Measurements from ENCODE around the gene RFPL2.

RFPL2 gene

DNA sequence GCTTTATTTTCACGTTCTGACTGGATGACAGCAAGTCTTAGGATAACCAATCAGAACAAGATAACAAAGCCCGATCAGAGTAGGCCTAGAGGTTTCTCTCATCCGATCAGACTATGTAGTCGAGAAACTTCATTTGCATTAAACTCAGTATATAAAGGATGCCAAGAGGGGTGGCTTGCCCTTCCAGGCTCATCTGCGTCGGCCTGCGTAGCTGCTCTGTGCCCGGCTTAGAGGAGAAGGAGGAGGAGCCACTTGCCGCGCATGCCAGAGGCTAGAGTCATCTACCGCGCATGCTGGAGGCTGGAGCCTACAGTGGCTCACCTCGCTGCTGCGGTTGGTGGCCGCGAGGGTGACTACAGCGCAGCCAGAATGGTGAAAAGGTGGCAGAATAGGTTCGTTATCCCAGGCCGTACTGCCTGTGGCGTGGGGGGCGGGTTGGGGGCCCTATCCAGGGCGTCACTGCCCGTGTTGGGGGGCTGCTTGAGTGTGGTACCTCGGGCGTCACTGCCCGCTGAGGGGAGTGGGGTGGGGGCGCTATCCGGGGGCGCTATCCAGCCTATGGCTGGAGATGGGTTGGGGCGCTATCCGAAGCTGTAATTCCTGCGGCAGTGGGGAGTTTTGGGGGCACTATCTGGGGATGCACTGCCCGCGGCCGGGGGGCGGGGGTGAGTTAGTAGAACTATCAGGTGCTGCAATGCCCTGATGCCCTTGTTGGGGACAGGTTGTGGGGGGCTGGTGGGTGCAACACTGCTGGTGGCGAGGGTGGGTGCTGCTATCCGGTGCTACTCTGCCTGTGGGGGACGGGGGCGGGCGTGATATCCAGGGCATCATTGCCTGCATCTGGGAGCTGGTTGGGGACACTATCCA lies at the start of gene RFPL2:
TSS of gene RFPL2 (minus strand) at position 218 of the 867 bp plus-strand sequence. CDS start 2,622 bp downstream, outside the sequence.
- DNase-seq: peak; percentile 93

DNA sequence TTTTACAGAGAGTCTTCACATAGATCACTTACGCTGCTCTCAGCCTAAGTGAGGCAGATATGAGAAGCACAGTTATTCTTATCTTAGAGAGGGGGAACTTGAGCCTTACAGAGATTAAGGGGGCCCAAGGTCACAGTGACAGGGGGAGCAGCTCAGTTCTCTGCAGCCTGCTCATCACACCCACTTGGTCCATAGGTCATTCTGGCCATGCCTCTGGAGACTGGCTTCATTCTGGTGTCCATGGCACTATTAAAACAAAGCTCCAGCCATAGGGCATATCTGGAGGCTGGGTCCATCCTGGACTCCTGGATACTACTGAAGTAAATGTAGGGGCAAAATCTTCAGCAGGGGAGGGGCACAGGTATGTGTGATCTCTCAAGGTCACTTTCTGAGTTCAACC lies 44.4 kb upstream of the RFPL2 start:
- DNase-seq: no peak

DNA sequence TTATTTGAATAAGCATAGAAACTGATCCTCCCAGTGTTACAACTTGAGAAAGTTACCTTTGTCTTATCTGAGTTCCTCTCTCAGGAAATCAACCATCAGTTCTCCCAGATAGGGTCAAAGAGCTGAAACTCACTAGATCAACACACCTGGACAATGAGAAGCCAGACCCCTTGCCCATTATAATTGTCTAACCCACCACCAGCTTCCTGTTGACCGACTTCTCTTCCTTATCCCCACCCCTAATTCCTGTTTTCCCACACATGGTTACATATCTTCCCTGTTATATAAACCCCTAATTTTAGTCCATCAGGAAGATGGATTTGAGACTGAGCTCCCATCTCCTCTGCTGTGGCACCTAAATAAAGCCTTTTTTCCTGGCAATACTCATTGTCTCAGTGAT lies 43.4 kb upstream of the RFPL2 start:
- no peak for DNase-seq

DNA sequence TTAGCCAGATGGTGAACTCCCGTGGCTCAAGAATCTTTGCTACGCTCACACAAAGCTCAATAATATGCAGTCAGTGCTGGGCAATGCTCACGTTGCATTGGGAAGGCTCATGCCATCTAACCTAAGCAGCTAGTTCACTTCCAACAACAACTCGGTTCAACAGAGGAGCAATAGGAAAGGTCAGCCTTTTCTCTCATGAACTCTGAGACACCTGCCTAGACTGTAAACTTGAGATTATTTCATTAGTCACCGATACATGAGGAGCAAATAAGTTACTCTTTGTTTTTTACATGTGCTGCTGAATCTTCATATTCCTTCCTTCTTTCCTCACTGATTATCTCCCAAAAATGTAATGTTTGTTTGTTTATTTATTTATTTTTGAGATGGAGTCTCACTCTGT lies 41.3 kb upstream of the RFPL2 start:
- no peak for DNase-seq

DNA sequence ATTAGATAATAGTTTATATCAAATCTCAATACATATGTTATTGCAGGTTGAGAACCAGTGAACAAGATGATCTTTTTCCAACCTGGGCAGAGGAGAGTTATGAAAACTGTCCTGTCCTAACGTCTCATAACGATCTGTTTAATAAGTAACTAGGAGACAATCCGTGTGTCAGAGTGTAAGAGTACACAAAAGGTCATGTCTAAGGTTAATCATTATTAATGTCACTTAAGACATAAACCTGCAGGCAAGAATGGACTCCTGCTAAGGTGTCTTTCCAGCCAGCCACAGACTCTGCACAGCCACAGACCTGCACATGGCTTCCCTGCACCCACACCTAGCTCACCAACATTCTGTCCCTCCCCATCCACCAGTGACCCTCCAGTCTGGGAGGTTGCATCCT lies 40.2 kb upstream of the RFPL2 start:
- DNase-seq: no peak

DNA sequence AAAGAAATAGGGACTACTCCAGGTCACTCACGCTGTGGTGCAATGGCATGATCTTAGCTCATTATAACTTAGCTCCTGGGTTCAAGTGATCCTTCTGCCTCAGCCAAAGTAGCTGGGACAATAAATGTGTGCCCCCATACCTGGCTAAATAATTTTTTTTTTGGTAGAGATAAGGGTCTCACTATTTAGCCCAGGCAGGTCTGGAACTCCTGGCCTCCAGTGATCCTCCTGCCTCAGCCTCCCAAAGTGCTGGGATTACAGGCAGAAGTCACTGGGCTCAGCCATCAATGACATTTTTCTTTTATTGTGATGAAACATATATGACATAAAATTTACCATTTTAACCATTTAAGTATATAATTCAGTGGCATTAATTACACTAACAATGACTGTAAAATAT lies 39.7 kb upstream of the RFPL2 start:
- no peak for DNase-seq

DNA sequence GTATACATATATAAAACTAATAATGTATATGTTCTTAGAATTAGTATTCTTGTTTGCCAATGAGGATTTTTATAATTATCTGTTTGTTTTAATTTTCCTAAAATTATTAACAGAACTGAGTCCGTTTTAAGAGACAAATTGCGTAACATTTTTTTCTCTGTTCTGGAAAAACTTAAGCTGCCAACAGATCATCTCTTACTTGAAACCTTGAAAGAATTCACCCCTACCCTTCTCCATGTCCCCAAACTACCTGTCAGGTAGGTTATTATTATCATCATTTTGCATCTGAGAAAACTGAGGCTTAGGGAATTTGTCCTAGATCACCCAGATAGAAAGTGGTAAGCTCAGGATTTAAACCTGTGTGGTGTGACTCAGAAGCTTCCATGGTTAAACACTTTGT lies 35.6 kb upstream of the RFPL2 start:
- no peak for DNase-seq

DNA sequence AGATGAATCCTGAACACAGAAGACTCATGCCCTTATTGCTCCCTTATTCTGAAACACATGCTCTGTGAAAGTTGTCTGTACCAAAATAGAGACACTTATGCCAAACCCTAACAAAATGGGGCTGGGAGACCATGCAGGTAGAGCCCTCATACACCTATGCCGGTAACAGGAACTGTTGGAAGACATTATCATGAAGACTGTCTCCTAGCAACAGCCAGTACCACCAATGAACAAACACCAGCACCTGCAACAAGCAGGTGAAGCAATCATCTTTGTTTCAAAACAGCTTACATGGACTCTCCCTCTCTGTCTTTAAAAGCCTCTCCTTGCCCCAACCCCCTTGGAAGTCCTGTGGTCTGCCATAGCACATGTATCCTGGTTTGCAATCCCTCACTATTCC lies 33.0 kb upstream of the RFPL2 start:
- no peak for DNase-seq

DNA sequence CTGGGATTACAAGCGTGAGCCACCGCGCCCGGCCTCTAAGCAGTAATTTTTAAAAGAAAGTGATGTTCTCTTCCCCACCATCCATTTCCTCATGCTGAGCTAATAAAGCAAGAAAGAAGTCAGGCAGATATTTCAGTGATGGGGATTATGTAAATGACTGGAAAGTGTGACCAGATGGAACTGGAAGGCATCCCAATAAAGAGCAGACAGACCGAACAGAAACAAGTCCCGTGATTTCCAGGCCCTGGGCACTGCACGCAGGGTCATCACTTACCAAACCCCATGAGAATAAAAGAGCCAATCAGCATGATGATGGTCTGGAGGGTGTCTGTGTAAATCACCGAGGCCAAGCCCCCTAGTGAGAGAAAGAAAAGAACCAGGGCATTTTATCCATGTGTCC lies 32.1 kb upstream of the RFPL2 start:
- no peak for DNase-seq

DNA sequence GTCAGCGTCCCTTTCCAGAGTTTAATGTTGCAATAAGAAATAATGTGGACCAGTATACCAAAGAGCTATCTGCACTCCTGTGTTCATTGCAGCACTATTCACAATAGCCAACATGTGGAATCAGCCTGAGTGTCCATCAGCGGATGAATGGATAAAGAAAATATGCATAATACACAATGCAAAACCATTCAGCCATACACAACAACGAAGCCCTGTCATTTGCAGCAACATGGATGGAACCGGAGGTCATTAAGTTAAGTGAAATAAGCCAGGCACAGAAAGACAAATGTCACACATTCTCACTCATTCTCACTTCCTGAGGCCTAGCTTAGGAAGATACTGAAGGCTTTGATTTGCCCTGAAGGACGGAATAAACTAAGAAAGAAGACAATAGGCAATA lies 28.2 kb upstream of the RFPL2 start:
- no peak for DNase-seq

DNA sequence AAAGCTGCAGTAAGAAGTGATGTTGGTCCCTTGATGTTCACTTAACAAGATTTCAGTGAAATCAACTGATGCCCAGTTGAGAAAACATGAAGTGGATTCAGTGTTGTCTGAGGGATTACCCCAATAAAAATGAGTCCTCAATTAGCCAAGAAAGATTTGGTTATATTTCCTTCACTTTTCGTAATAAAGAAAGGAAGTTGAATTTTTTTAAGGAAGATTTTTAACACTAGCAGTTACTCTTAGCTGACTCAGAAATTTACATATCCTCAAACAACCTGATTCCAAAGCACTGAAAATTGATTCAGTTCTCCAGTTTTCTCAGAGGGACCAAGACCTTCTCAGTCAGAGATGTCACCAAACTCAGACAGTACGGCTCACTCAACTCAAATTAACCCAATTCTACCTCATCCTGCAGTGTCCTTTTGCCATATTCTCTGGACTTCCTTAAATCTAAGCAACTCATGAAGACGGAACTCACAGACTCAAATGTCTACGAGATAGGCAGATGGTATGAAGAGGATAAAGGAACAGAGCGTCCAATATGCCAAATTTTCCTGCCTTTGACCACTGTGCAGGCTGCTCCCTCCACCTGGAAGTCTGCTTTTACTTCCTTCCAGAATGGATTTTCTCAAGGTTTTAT lies 27.4 kb upstream of the RFPL2 start:
- DNase-seq: no peak

DNA sequence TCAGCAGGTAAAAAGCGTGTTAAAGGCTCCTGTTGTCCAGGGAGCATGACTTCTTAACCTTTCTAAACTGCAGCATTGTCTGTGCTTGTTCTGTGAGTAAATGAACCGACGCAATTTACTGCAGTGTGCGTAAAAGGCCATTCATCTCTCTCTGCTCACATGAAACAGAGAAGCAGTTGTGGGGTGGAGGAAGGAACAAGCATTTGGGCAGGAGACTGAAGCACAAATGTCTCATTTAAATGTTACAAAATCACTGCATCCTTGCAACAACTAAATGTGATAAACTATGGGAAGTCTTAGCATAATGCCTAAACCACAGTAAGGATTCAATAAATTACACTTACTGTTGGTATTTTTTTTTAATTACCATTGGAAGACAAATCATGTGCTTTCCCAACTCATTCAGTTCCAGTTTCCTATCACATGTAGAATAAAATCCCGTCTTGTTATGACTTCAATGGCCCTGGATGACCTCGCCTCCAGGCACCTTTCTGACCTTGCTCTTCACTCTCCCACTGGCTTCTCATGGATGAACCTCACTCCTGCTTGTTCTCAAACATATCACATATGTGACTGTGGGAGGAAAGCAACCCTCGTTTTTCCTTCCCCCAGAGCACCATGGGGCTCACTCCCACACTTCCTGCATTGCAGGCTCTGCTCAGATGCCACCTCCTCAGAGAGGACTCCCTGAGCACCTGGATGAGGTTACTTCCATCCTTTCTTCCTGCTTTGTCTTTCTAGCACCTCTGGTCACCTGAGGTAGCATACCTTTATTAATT lies 21.6 kb upstream of the RFPL2 start:
- DNase-seq: no peak

DNA sequence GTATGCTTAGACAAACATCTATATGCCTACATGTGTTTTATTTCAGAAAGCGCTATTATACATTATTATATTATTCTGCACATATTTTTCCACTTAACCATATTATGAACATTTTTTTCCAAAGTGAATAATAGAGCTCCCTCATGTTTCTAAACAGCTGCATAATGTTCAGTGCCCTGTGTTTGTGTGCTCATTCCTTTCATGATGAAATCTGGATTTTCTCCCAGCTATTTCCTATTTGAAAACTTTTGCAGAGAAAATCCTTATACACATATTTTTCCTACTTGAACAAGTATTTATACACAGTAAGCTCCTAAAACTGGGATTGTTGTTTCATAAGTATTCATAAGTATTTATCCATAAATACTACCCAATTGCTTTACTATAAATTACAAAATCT lies 18.1 kb upstream of the RFPL2 start:
- no peak for DNase-seq

DNA sequence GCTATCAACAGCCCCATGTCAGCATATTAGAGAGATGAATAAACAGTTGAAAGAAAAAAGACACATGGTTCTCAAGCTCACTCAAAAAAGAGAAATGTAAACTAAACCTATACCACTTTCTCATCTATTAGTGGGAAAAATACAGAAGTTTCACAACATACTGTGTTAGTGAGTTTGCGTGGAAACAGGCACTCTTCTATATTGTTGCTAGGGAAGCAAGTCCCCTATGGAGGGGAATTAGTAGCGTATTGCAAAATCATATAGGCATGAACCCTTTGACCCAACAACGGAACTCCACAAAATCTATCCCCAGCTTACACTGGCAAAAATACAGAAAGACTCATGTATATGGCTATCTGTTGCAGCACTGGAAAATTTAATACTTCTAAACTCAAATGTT lies 14.2 kb upstream of the RFPL2 start:
- no peak for DNase-seq

DNA sequence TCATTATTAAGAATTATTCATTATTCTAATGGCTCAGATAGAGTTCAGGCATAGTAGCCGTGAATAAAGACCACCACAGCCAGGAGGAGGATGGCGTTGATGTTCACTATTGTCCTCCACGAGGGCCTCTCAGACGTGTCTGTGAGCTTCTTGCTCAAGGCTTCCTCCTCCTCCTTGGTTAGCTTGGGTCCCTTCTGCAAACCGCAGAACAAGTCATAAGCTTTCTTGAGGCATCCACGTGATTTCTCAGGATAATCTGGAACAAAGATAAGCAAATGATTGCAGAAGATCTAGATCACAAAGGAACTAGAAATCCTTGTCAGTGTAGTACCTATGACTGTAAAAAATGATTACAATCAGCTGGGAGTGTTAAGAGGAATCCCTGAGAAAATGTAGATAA lies 13.6 kb upstream of the RFPL2 start:
- no peak for DNase-seq

DNA sequence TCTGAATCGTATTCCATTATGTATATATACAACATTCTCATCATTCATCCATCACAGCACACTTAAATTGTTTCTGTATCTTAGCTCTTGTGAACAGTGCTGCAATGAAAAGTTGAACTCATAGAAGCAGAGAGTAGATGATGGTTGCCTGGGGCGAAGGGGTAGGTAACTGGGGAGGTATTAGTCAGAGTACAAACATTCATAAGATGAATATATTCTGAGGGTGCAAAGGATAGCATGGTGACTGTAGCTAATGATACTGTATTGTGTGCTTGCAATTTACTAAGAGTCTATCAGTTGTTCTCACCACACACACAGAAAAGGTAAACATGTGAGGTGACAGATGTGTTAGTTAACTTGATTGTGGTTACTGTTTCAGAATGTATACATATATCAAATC lies 12.6 kb upstream of the RFPL2 start:
- DNase-seq: no peak

DNA sequence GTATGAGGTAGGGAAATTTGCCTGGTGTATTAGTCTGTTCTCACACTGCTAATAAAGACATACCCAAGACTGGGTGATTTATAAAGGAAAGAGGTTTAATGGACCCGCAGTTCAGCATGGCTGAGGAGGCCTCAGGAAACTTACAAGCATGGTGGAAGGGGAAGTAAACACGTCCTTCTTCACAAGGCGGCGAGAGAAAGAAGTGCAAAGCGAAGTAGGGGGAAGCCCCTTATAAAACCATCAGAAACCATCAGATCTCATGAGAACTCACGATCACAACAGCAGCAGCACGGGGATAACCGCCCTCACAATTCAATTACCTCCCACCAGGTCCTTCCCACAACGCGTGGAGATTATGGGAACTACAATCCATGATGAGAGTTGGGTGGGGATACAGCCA lies 12.0 kb upstream of the RFPL2 start:
- DNase-seq: no peak

DNA sequence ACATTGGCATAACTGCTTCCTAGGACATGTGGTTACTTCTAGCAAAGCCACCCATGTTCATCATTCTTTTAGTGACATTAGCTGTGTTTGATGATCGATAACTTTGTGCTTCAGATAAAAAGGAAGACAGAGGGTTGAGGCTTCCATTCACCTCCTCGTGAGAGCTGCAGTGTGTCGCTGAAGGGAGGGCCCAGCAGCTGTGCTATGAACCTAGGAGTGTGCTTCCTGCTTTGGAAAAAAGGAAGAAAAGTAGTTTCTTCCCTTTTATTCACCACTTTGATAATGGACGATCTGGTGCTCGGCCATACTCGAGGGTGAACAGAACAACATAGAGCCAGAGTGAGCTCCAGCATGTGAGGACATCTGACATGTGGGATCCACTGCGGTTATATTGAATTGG lies 6.1 kb upstream of the RFPL2 start:
- DNase-seq: no peak

DNA sequence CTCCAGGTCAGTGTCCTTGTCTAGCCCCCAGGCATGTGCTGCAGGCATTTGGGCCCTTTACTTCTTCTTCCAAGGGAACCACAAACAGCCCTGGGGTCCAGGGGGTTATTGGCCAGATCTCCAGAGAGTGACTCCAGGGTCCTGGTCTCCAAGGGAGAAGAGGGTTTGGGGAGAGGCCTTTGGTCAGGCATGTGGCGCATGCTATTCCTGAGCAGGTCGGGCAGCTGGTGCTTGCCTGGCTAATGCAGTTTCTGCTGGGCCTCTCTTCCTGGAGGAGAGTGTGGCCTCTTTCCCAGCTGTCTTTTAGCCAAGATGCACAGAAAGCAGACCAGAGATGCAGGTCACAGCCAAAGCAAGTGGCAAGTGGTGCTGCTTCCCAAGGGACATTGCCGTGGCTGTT lies 3.8 kb upstream of the RFPL2 start:
- no peak for DNase-seq

DNA sequence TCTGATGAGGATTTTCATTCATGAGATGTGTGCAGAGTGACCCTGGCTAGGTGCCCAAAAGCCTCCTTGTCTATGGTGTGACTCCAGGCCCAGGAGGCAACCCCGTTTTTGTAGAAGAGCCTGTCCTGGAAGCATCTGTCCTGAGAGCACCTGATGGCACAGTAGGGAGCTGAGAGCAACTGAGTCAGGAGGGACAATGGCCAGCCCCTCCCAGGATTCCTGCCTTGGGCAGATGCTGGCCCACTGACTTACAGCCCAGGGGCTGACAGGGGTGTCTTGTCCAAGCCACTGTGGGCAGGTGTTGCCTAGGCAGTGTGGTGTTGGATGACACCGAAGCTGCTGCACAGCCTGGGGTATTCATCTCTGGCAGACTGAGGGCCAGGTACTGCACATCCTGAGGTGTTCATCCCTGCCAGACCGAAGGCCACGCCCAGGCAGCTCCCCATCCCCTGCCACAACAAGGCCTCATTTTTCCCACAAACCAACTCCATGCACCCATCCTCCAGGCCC lies 3.2 kb upstream of the RFPL2 start:
- no peak for DNase-seq

DNA sequence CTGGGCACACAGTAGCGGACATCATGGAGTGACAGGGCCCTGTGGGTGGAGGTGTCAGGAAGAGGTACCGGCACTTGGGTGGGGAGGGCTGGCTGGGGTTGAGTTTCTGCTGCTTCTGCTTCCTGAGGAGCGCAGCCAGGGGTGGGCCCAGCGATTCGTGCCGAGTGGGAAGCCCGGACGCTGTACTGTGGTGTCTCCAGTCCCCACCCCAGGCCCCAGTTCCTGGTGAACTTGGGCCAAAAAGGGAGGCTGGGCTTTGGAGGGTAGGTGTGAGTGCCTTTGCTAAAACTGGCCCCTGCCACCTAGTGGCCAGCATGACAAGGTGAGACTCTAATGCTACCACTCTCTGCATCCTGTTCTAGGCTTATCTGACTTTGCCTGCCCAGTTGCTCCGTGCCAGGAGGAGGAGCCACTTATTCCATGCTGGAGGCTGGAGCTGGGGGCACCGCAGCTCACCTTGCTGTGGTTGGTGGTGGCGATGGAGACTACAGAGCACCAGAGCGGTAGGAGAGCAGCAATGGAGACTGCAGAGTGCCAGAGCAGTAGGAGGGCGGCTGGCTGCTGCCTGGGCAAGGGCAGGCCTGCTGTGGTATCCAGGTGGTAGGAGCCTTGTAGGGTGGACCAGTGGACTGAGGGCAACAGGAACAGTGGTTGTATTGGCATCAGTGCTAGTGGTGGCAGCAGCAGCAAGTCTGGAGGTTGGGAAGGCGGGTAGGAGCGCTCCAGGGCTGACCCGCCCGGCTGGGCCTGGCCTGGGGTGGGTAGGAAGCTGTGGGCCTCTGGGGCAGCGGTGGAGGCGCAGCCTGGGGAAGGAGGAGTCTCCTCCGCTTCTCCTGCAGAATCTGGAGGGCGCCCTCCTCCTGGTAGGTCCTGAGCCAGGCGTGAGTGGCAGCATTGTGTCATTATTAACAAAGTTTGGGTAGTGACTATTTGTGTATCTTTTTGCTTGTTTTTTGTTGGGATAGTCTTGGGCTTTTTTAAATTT lies 2.2 kb upstream of the RFPL2 start:
- DNase-seq: peak; percentile 2
